HG03060 (cell line): ENCODE data around the gene GOLGA5.
"Not testable (repeated sequence)": the region's sequence is repeated elsewhere in the genome, so short reads cannot be mapped to it uniquely, and the experiment has no call there.

Source experiments
- ATAC-seq: cut with Tn5 transposase; IDR thresholded peaks from one replicate; pipeline ENCODE4 v1.9.1; 2021; ENCODE audit warnings: low read depth, moderate number of reproducible peaks; ENCODE audit not compliant: unreplicated experiment

GOLGA5 gene

DNA sequence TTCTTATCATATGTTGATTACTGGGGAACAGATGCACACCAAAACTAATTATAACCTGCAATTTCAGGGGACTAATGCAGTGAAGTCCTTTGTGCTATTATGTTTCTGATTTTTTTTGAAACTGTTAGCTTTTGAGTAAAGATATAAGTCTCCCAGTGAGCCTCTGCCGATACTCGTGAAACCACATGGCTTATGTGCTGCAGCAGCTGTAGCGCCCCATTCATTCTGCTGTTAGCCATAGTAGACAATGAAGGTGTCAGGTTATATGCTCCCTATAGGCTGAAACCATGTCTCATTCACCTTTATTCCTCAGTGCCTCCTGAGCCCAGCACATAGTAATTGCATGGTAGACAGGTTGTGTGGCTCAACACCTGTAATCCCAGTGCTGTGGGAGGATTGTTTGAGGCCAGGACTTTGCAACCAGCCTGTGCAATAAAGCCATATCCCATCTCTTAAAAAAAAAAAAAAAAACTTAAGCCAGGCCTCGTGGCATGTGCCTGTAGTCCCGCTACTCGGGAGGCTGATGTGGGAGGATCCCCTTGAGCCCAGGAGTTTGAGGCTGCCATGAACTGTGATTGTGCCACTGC is 25.0 kb downstream of the GOLGA5 start:
- no peak for ATAC-seq

DNA sequence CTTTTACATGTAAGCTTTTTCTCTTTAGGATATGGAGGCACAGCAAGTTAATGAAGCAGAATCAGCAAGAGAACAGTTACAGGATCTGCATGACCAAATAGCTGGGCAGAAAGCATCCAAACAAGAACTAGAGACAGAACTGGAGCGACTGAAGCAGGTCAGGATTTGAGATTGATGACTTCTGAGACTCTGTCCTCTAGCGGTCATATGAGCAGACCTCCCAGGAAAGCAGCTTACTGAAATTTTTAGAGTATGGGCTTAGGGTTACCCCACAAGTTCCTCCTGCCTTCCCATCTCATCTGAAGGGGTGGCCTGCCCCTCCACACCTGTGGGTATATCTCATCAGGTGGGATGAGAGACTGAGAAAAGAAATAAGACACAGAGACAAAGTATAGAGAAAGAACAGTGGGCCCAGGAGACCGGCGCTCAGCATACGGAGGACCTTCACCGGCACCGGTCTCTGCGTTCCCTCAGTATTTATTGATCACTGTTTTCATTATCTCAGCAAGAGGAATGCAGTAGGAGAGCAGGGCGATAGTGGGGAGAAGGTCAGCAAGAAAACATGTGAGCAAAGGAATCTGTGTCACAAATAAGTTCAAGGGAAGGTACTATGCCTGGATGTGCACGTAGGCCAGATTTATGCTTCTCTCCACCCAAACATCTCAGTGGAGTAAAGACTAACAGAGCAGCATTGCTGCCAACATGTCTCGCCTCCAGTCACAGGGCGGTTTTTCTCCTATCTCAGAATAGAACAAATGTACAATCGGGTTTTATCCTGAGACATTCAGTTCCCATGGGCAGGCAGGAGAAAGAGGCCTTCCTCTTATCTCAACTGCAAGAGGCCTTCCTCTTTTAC is 25.8 kb downstream of the GOLGA5 start:
- ATAC-seq, result not testable (repeated sequence)

DNA sequence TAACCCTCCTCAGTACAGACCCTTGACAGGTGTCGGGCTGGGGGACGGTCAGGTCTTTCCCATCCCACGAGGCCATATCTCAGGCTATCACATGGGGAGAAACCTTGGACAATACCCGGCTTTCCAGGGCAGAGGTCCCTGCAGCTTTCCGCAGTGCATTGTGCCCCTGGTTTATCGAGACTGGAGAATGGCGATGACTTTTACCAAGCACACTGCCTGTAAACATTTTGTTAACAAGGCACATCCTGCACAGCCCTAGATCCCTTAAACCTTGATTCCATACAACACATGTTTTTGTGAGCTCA is 26.4 kb downstream of the GOLGA5 start:
- not testable (repeated sequence) for ATAC-seq

DNA sequence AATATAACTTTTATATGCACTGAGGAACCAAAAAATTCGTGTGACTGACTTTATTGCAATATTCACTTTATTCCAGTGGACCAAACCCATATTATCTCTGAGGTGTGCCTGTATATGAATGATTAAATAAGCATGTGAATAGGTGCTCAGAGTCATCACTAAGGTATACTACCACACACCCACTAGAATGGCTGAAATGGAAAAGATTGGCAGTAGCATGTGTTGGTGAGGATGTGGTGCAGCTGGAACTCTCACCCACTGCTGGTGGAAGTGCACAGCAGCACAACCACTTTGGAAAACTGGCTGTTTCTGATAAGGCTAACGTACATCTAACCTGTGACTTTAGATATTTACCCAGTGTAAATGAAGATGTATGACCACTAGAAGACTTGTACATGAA is 36.8 kb downstream of the GOLGA5 start:
- ATAC-seq, result no peak

DNA sequence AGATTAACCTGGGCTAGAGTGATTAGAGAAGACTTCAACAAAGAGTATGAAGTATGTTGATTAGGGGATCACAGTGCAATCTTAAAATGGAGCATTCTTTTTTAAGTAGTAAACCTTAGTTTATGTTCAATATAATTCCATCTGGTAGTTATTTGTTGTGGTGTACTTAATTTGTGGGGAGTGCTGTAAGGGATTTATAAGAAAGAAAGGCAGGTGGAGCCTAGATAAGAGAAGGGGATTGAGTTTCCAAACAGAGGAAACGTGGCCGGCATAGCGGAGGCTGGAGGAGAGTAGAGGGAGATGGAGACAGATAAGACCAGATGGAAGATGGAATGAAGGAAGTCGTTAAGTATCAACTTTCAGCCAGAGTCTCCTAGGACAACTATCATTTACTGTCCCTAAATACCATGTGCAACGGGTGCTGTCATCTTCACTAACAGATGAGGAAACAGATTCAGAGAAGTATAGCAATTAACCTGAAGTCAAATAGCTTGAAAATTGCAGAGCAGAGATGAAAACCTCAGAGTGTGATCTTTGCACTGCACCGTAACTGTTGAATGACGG is 38.1 kb downstream of the GOLGA5 start:
- ATAC-seq, result no peak

DNA sequence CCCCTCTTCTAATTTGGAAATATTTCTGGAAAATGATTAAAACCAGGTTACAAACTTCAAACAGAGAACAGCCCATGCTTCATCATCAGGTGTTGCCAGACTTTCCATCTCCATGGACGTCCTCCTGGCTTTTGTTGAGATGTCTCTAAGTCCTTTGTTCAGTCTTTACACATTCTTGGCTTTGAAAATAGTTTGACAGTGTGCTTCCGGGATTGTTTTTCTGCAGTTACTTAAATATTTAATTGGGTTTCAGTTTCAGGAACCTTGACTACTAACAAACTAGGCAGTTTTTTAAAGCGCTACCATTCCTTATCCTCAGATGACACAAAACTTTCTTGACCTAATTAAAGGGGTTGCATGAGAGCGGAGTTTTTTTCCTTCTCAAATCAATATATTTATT is 47.8 kb downstream of the GOLGA5 start:
- no peak for ATAC-seq

DNA sequence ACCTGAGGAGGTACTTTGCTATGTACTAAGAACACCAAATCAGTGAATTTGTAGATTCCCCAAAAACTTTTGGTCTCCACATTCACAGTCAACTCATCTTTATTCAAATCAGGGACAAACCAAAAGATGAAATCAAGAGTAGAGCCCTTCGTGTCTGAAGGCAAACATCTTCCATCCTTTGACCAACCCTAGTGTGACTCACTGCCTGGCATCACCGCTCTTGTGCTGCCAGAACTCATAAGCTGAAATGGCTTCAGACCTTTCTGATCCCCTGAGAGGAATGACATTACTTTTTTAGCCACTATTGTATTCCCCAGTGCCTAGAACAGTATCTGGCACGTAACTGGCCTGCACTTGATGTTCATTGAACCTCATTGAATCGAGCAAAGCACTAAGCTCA is 50.1 kb downstream of the GOLGA5 start:
- no peak for ATAC-seq

DNA sequence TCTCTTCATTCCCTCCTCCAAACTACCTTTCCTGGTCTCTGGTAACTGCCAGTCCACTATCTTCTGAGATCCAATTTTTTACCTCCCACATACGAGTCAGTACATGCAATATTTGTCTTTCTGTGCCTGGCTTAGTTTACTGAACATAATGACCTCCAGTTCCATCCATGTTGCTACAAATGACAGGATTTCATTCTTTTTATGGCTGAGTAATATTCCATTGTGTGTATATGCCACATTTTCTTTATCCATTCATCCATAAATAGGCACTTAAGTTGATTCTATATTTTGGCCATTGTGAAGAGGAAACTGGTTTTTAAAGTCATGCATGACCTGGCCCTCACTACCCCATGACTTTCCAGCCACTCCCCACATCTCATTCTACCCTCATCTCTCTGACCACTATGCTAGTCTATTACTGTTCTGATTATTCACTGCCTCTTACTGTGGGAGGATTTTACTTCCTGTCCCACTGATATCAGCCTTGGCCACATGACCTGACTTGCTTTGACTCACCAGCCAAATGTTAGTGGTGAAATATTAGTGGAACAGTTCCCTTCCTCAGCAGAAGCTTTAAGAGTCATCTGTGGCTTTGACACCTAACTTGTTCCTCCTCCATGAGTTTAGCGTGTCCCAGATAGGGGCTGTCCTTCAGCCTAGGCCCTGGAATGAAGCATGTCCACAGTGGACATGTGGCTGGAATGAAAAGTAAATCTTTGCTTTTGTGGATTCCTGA is 52.2 kb downstream of the GOLGA5 start:
- ATAC-seq, result peak; percentile 91

DNA sequence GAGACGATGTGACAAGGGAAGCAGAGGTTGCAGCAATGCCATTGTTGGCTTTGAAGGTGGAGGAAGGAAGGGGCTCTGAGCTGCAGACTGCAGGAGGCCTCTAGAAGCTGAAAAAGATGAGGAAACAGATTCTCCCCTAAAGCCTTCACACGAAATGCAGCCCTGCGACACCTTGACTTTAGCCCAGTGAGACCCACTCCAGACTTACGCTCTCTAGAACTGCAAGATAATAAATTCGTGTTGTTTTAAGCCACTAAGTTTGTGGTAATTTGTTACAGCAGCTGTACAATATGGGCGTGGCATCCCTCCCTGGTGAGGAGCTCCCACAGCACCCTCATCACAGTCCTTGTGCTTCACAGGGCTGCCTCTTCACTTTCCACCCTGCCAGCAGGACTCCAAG is 53.2 kb downstream of the GOLGA5 start:
- ATAC-seq, result no peak

DNA sequence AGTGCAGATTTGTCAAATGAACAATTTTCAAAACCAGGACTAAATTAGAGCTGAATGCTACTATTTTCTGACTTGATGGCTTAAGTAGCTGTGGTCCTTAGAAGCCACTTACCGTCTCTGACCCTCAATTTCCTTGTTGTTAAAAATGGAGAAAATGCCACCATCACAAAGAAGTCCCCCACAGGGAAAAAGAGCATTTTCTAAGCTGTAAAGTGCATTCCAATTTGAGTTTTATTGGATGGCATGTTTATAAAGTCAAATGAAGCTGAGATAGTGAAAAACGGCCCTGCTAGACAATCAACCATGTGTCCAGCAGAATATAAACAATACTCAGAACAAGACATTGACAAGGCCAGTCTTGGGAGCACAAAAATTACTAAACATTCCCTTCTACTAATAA is 53.6 kb downstream of the GOLGA5 start:
- no peak for ATAC-seq

DNA sequence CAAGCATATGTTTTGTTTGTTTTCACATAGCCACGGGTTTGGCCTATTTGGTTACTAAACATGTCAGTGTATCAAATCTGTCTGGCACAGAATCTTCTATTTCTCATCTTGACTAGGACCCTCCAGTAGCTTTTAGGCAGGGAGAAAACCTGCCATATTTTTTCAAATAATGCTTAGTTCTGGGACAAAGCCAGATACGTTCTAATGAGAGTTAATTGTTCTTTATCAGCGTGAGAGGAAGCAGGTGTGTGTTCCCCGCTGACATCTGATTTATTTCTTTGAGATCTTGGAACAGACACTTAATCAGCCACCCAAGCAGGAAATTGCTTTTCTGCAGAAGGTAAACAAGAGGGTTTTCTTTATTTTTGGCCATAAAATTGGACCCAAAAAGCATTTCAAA is 54.8 kb downstream of the GOLGA5 start:
- ATAC-seq, result no peak

DNA sequence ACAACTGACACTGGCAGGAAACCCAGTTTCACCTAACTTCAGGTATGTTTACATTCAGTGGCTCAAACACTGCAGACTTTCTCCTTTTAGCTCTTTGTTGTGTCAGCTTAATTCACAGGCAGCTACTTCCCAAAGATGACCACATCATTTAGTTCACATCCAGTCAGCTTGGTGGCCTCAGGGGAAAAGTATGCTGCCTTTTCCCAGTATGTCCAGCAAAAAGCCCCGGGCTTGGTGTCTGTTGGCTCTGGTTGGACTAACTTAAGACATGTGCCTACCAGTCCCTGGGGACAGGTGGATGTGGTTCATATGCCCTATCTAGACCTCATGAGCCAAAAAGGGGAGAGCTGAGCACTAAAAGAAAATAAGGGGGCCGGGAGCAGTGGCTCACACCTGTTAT is 56.4 kb downstream of the GOLGA5 start:
- ATAC-seq, result no peak

DNA sequence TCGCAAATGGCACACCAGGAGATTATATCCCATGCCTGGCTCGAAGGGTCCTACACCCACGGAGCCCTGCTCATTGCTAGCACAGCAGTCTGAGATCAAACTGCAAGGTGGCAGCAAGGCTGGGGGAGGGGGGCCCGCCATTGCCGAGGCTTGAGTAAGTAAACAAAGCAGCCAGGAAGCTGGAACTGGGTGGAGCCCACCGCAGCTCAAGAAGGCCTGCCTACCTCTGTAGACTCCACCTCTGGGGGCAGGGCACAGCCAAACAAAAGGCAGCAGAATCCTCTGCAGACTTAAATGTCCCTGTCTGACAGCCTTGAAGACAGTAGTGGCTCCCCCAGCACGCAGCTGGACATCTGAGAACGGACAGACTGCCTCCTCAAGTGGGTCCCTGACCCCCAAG is 59.0 kb downstream of the GOLGA5 start:
- ATAC-seq, result not testable (repeated sequence)

DNA sequence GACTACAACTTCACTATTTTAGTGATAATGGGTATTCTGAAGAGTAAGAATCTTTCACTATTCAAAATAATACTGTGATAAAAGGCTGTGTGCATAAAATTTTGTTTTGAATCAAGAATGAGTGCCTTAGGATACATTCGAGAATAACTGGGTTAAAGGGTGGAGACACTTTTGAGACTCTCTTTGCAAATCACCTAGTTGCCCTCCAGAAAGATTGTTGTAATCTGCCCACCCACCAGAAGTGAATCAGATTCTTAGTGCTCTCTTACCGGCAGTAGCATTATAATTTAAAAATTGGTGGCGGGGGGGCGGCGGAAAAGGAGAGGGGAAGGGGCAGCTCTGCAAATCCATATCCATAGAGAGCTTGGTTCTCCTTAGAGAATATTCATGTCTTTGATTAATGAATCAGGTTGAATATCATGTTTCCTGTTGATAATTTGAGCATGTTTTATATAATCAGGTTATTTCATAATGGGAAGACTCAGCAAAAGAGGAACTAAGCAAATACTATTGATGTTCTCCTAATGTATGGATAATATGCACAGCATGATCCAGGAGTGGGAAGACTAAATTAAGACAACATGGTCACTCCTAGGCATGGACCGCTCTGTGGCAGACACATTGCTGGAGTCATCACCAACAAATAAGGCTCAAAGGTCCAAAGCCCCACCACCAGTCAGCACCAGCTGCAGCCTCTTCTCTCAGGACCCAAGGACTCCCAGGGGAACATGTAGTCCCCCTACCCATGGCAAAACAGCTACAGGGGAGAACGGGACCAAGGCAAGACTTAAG is 66.1 kb downstream of the GOLGA5 start:
- no peak for ATAC-seq

DNA sequence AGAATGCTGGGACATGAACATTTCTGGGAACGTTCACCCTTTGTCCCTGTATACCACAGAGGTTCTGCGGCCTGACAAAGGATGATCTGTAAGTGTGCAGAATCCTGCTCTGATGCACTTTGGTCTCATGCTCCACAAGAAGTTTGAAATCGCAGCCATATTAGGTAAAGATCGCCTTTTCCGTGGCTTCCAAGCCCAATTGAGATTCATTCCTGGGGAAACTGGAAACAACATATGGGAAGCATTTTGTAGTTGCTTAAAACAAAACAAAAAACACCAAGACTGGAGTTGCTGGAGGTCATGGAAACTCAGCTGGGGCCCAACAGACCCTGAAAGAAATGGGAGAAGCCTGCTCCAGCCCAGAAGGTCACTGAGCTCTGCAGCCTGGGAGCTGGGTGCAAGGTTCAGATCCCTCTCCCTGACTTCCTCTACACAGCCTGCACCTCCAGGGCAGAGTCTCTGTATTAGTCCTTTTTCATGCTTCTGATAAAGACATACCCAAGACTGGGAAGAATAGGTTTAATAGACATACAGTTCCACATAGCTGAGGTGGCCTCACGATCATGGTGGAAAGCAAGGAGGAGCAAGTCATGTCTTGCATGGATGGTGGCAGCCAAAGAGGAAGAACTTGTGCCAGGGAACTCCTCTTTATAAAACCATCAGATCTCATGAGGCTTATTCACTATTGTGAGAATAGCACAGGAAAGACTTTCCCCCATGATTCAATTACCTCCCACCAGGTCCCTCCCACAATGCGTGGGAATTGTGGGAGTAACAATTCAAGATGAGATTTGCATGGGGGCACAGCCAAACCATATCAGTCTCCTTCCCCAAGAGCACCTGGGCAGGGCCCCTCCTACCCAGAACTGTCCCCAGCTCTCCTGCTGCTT is 68.0 kb downstream of the GOLGA5 start:
- no peak for ATAC-seq

DNA sequence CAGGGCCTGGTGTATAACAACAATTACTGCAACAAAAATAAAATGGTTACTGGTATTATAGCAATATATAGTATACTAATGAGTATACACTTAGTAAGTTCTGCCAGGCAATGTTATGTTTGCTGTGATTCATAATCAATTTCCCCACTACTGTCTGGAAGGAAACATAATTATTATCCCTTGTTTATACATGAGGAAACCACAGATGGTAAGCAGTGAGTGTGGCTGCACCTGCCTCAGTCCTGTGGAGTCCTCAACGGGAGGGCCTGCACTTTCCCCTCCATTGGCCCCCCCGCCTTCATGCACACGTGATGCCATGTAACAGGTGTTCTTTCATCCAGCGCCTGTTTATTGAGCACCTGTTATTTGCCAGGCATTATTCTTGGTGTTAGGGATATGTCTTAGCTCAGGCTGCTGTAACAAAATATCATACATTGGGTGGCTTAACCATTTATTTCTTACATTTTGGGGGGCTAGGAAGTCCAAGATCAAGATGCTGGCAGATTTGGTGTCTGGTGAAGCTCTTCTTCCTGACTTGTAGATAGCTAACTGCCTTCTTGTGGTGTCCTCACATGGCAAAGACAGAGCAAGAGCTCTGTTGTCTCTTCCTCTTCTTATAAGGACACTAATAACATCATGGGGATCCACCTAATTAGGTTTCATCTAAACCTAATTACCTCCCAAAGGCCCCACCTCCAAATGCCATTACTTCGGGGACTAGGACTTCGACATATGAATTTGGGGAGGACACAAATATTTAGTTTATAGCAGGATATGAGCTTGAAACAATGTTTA is 69.4 kb downstream of the GOLGA5 start:
- ATAC-seq, result no peak

DNA sequence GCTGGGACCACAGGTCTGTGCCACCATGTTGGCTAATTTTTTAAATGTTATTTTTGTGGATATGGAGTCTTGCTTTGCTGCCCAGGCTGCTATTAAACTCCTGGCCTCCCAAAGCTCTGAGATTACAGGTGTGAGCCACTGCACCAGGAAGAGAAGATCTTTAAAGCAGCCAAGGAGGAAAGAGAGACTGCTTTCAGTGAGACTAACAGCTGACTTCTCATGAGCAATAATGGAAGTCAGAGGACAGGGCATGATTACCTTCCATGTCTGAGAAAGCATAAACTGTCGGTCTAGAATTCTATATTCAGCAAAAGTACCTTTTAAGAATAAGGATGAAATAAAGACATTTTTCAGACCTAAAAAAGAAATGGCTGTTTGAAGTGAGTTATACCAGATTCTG is 71.6 kb downstream of the GOLGA5 start:
- ATAC-seq, result no peak

DNA sequence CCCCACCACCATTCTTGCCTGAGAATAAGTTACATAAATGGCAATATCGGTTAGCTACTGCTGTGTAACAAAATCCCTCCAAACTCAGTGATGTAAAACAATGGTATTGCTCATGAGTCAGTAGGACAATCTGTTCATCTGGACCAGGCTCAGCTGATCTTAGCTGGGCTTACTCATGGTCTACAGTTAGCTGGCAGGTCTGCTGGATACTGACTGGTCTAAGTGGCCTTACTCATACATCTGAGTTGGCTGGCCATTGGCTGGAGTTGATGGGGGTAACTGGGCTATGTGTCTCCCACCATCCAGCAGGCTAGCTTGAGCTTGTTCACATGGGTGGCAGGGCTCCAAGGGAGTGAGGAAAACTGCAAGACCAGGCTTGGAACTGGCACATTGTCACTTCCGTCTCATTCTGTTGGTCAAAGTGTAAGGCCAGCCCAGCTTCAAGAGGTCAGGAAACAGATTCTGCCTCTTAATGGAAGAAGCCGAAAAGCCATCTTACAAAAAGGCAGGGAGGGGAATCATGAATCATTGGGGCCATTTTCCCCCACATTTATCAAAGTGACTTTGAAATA is 72.2 kb downstream of the GOLGA5 start:
- no peak for ATAC-seq
